Measurements from ENCODE around the gene DIAPH1.

- TF ChIP-seq CTCF (IDR thresholded peaks at IDR 0.05) (no peak), POLR2A (IDR thresholded peaks at IDR 0.05) (no peak)
These were observed 103.7 kb downstream of the DIAPH1 start for GRCh38 chr5:141515141-141515540.
